Activated T-cell treated with anti-CD3 and anti-CD28 coated beads, Interleukin-2, amount 50 U/mL, for 24 hours (primary cell): Measurements from ENCODE around the gene ARHGEF33.
"Not testable (repeated sequence)": the region's sequence is repeated elsewhere in the genome, so short reads cannot be mapped to it uniquely, and the experiment has no call there.

Experiments
- DNase-seq: peaks from one replicate; pipeline ENCODE4 v3.0.0-alpha.2; 2020
- H3K27ac Mint-ChIP-seq: 2 replicates; pipeline ENCODE4 v1.8.0; 2020; ENCODE audit warnings: mild to moderate bottlenecking, mixed read lengths
- H3K27me3 Mint-ChIP-seq: 2 replicates; pipeline ENCODE4 v1.8.0; 2020; ENCODE audit warnings: mixed read lengths
- H3K36me3 Mint-ChIP-seq: 2 replicates; pipeline ENCODE4 v1.8.0; 2020; ENCODE audit warnings: low read depth, mixed read lengths
- H3K4me1 Mint-ChIP-seq: 2 replicates; pipeline ENCODE4 v1.8.0; 2020; ENCODE audit warnings: low read depth, mixed read lengths
- H3K4me3 Mint-ChIP-seq: 2 replicates; pipeline ENCODE4 v1.8.0; 2020; ENCODE audit warnings: mild to moderate bottlenecking, moderate library complexity, mixed read lengths
- H3K9me3 Mint-ChIP-seq: 2 replicates; pipeline ENCODE4 v1.8.0; 2020; ENCODE audit warnings: mixed read lengths

Gene ARHGEF33

DNA sequence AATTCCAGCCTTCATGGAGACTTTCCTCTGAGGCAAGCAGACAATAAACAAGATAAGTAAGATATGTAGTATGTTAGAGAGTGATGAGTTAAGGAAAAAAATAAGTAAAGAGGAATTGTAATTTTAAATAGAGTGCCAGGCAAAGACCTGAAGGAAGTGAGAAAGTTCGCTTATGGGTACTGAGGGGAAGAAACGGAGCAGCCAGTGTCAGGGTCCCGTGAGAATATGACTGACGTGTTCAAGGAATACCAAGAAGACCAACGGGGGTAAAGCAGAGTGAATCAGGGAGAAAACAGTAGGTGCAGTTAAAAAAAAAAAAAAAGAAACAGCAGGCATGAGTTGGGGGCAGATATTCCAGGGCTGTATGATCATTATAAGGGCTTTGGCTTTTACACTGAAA, 45.1 kb downstream of the ARHGEF33 start:
- no peak overlapping the region for H3K27ac Mint-ChIP-seq

DNA sequence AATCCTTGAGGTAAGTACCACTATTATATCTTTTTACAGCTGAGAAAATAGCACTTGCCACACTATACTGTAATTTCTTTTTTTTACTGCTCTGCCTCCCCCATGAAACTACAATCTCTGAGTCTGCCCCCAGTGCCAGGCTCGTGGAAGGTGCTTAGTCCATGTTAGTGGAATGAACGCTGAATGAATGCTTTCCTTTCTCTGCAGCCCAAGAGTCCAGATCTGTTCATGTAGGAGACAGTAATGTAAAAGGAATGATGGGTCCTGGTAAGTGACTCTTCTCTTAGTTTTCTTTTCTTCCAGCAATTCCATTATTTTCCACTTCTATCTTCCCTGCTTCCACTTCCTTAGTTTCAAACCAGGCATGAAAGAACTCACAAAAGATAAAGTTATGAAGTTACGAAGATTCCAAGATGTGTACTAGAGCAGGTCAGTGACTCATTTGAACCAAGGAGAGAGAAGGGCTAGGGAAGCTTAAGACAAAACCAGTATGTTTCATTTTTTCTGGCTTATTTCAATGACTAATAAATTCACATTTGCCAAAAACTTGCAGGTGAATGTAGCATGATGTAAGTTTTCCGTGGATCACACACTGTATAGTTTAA, 46.0 kb downstream of the ARHGEF33 start:
- no peak overlapping the region for H3K4me3 Mint-ChIP-seq
- H3K27me3 Mint-ChIP-seq, result no peaks in the 10 kb centered on the region

More for the DNA sequence above, 45.1 kb downstream of the ARHGEF33 start:
- H3K36me3 Mint-ChIP-seq, result no peaks in the 10 kb centered on the region
- H3K27me3 Mint-ChIP-seq, result no peaks in the 10 kb centered on the region
- H3K4me3 Mint-ChIP-seq, result no peak overlapping the region
- no peaks in the 10 kb centered on the region for H3K9me3 Mint-ChIP-seq
- H3K4me1 Mint-ChIP-seq, result peaks cover 8% of the 10 kb centered on the region
- DNase-seq, result no peak

DNA sequence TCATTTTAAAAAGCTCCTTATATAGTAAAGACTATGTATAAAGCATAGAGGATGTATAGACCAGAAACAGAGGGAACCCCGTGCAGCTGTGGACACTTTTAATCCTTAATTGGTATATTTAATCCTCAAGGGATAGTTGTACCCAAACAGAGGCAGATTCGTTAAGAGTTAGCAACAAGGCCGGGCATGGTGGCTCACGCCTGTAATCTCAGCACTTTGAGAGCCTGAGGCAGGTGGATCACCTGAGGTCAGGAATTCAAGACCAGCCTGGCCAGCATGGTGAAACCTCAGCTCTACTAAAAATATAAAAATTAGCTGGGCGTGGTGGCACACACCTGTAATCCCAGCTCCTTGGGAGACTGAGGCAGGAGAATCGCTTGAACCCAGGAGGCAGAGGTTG, 46.8 kb downstream of the ARHGEF33 start:
- not testable (repeated sequence) for H3K36me3 Mint-ChIP-seq, H3K27ac Mint-ChIP-seq, H3K4me1 Mint-ChIP-seq, H3K27me3 Mint-ChIP-seq, H3K9me3 Mint-ChIP-seq, H3K4me3 Mint-ChIP-seq, DNase-seq

More for the DNA sequence above, 46.0 kb downstream of the ARHGEF33 start:
- Mint-ChIP-seq H3K27ac (no peak overlapping the region), H3K36me3 (no peaks in the 10 kb centered on the region), H3K9me3 (no peaks in the 10 kb centered on the region), H3K4me1 (peaks cover 8% of the 10 kb centered on the region)
- DNase-seq, result no peak

DNA sequence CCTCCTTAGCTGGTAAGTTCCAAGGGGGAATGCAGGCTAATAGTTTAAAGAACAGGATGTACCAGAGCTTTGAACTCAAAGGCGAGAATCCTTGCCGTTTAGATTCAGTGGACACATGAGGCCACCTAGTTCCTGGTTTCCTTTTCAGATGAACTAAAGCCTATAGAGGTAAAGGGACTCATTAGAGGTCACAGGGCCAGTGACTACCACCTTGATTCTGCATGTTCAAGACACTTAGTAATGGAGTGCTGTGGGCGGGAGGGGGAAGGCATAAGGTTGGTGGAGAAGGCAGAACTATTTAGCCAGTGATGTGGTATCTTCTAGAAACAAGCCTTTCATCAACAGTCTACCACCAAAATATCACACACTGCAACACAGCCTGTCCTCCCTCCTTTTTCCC, 47.9 kb downstream of the ARHGEF33 start:
- Mint-ChIP-seq H3K36me3 (no peaks in the 10 kb centered on the region), H3K4me3 (no peak overlapping the region), H3K27ac (no peak overlapping the region), H3K4me1 (peaks cover 8% of the 10 kb centered on the region), H3K9me3 (no peaks in the 10 kb centered on the region), H3K27me3 (no peaks in the 10 kb centered on the region)
- DNase-seq, result no peak

DNA sequence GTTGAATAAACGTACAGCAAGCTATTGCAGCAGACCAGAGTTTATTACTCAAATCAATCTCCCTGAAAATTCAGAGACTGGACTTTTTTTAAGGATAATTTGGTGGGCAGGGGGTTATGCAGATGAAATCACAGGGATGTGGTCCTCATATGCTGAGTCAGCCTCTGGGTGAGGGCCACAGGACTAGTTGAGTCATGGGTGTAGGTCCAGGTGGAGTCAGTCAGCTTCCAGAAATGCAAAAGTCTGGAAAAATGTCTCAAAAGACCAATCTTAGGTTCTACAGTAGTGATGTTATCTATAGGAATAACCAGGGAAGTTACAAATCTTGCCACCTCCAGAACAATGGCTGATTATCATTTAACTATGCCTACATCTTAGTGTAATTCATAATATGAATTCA, 51.1 kb downstream of the ARHGEF33 start:
- Mint-ChIP-seq H3K27me3 (no peaks in the 10 kb centered on the region), H3K4me3 (no peak overlapping the region), H3K9me3 (no peaks in the 10 kb centered on the region), H3K4me1 (peaks cover 4% of the 10 kb centered on the region), H3K36me3 (no peaks in the 10 kb centered on the region), H3K27ac (no peak overlapping the region)
- DNase-seq, result no peak

DNA sequence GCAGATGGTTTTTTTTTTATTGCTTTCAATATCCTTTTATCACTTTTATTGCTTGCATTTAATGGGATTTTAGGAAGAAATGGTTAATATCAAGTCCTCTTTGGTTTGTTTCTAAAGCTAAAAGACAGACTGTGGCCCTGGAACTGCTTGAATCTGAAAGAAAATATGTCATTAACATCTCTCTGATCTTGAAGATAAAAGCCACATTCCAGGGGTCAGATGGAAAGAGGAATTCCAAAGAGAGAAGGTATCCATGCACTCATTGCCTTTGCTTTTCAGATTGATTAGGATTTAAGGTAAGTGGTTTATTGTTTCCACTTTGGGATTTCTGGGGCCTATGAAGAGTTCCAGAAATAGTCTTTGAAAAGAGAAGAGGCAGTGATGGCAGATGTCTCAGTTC, 54.1 kb downstream of the ARHGEF33 start:
- no peak for DNase-seq
- Mint-ChIP-seq H3K9me3 (no peaks in the 10 kb centered on the region), H3K27me3 (no peaks in the 10 kb centered on the region), H3K4me3 (no peak overlapping the region), H3K4me1 (no peaks in the 10 kb centered on the region), H3K27ac (no peak overlapping the region), H3K36me3 (no peaks in the 10 kb centered on the region)

DNA sequence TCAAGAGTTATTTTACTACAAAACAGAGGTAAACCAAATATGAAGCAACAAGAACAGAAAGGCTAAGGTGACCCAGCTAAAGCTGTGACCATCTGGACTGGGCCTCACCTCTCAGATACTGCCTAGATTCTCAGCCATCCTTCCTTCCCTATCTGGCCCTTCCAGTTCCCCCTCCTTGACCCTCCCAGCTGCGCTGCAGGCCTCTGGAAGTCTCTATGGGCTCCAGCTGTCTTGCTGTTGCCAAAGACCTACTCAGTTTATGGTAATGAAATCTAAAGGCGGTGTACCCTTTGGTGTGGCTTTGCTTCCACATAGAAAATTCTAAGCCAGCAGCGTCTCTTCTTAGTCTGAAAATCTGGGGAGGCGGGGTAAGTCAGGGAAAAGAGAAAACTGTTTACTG, 55.7 kb downstream of the ARHGEF33 start:
- no peak overlapping the region for H3K4me3 Mint-ChIP-seq
- no peaks in the 10 kb centered on the region for H3K27me3 Mint-ChIP-seq
- no peak for DNase-seq
- no peaks in the 10 kb centered on the region for H3K4me1 Mint-ChIP-seq
- no peaks in the 10 kb centered on the region for H3K36me3 Mint-ChIP-seq
- no peak overlapping the region for H3K27ac Mint-ChIP-seq
- no peaks in the 10 kb centered on the region for H3K9me3 Mint-ChIP-seq

DNA sequence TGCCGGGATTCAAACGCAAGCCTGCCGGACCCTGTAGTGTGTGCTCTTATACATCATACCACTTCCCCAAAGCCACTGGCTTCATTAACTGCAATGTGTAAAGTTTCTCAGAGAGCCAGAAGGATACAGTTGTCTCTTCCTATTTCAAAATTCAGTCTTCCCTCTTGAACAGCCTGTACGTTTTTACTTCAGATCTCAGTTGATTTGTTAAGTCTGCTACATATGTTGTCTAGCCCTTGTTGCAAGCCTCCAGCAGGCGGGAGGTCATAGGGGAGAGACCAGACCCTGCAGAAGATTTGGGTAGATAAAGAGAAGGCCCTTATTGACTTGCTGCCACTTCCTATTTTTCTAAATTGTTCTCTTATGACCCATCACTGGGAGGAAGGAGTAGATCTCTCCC, 56.2 kb downstream of the ARHGEF33 start:
- H3K27ac Mint-ChIP-seq, result no peak overlapping the region
- no peak overlapping the region for H3K4me3 Mint-ChIP-seq
- H3K36me3 Mint-ChIP-seq, result no peaks in the 10 kb centered on the region
- no peaks in the 10 kb centered on the region for H3K27me3 Mint-ChIP-seq
- no peaks in the 10 kb centered on the region for H3K9me3 Mint-ChIP-seq
- H3K4me1 Mint-ChIP-seq, result no peaks in the 10 kb centered on the region
- no peak for DNase-seq

DNA sequence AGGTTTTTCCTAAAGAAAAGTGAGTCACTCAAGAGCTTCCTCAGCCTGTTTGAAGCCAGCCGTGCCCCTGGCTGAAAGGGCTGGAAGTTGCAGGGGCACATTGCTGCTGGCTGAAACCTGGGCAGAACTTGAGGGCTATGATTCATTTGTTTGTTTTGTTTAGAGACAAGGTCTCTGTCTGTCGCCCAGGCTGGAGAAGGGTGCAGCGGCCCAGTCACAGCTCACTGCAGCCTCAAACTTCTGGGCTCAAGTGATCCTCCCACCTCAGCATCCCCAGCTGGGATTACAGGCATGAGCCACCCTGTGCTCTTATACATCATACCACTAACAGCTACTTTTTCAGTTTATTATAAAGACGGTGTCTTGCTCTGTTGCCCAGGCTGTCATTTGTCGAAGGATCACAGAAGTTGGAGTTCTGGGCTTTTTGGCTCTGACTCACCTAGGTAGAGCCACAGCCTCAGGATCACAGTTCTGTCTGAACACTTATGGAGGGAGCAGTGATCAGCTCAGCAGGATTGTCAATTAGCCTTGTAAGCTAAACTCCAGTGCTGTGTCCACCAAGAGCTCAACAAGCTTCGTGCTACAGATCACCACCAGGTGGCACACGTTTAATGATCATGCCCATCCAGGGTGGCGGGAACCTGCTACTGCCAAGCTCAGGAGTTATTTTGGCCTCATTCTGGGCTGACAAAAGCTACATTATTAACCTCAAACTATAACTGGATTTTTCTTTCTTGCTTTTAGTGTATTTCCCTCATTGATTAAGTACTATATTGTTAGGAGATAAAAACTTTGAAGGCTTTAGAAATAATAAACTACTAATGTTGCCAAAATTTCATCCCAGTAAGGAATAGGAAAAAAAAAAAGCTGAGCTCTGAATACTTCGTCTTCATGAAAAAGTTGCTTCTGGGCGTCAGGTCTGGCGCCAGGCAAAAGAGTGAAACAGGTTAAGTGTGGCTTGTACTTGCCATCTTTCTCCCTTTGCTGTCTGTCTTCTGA, 57.9 kb downstream of the ARHGEF33 start:
- H3K4me1 Mint-ChIP-seq, result no peaks in the 10 kb centered on the region
- no peak overlapping the region for H3K27ac Mint-ChIP-seq

DNA sequence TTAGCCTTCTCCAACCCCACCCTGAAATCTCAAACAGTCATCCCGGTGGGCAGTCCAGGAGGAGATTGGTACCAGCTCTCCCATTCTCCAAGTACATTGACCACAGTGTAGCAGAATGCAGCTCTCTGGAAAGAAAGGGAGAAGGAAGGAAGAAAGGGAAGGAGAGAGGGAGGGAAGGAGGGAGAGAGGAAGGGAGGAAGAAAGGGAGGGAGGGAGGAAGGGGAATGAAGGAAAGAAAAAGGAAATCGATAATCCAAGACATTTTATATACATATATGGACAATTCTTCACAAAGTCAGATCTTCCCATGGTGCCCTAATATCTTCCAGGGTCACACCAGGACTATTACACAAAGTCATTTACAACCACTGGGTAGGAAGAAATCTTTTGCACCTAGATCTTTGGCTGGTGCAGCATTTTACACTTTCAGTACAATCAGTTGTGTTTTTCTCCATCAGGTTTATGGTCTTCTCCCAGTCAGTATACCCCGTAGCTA, 58.8 kb downstream of the ARHGEF33 start:
- no peaks in the 10 kb centered on the region for H3K27me3 Mint-ChIP-seq
- no peak for DNase-seq
- H3K4me1 Mint-ChIP-seq, result no peaks in the 10 kb centered on the region
- no peaks in the 10 kb centered on the region for H3K36me3 Mint-ChIP-seq
- no peak overlapping the region for H3K27ac Mint-ChIP-seq
- H3K4me3 Mint-ChIP-seq, result no peak overlapping the region
- H3K9me3 Mint-ChIP-seq, result no peaks in the 10 kb centered on the region

More for the DNA sequence above, 57.9 kb downstream of the ARHGEF33 start:
- no peaks in the 10 kb centered on the region for H3K27me3 Mint-ChIP-seq
- no peak overlapping the region for H3K4me3 Mint-ChIP-seq
- no peaks in the 10 kb centered on the region for H3K9me3 Mint-ChIP-seq
- no peaks in the 10 kb centered on the region for H3K36me3 Mint-ChIP-seq
- peak; percentile 66 for DNase-seq

DNA sequence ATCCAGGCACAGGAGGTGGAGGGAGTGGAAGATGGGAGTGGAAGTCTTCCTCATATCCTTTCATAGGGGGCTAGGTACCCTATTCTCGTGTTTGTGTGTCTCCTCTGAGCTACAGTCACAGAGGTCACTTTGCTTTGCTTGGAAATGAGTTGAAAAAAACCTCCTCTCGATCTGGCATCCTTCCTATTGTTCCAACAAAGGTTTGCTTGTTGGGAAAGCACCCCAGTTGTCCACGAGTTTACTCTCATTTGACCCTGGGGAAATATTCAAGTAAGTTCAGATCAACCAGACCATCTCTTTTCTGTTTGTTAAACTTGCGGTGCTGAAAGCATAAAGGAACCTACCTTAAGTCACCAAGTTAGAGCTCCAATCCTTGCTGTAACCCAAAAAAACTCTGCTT, 59.3 kb downstream of the ARHGEF33 start:
- no peak overlapping the region for H3K4me3 Mint-ChIP-seq
- H3K4me1 Mint-ChIP-seq, result no peaks in the 10 kb centered on the region
- no peaks in the 10 kb centered on the region for H3K36me3 Mint-ChIP-seq
- no peaks in the 10 kb centered on the region for H3K27me3 Mint-ChIP-seq
- H3K9me3 Mint-ChIP-seq, result no peaks in the 10 kb centered on the region
- H3K27ac Mint-ChIP-seq, result no peak overlapping the region
- DNase-seq, result no peak

DNA sequence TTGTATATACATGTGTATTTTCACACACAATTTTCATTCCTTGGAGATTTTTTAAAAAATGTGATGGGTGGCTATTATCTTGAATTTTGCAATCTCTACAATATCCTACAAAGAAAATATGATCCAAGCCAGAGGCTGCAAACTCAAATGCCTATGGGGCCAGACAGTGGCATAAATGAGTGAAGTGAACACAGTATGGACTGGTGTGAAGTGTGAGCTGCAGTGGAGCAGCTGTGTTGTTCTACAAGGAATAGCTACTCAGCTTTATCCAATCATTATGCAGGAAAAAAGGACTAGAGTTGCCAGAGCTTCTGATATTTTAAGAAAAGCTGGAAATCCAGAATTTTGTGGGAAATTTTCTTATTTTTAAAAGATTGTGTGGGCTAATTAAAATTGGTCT, 62.1 kb downstream of the ARHGEF33 start:
- no peaks in the 10 kb centered on the region for H3K9me3 Mint-ChIP-seq
- no peak for DNase-seq
- H3K36me3 Mint-ChIP-seq, result no peaks in the 10 kb centered on the region
- no peak overlapping the region for H3K27ac Mint-ChIP-seq
- no peak overlapping the region for H3K4me3 Mint-ChIP-seq
- H3K4me1 Mint-ChIP-seq, result no peaks in the 10 kb centered on the region
- no peaks in the 10 kb centered on the region for H3K27me3 Mint-ChIP-seq

DNA sequence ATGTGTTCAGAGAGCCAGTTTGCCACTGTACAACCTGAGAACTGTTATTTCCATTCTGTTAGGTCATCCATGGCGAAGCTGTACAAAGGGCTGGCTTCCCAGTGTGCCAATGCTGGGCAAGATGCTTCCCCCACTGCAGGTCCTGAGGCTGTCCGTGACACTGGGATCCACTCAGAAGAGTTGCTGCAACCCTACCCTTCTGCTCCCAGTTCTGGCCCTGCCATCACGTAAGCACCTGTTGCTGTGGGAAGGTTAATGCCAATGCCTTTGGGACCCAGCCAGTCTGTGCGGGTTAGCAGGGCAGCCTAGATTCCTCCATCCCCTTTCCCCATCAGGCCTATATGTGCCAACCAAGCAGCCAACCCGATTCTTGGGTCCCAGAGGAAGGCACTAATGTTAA, 68.3 kb downstream of the ARHGEF33 start:
- H3K4me1 Mint-ChIP-seq, result peaks cover 4% of the 10 kb centered on the region
- no peak overlapping the region for H3K27ac Mint-ChIP-seq
- no peaks in the 10 kb centered on the region for H3K9me3 Mint-ChIP-seq
- H3K27me3 Mint-ChIP-seq, result peaks cover 41% of the 10 kb centered on the region
- no peak for DNase-seq
- H3K36me3 Mint-ChIP-seq, result no peaks in the 10 kb centered on the region
- no peak overlapping the region for H3K4me3 Mint-ChIP-seq

DNA sequence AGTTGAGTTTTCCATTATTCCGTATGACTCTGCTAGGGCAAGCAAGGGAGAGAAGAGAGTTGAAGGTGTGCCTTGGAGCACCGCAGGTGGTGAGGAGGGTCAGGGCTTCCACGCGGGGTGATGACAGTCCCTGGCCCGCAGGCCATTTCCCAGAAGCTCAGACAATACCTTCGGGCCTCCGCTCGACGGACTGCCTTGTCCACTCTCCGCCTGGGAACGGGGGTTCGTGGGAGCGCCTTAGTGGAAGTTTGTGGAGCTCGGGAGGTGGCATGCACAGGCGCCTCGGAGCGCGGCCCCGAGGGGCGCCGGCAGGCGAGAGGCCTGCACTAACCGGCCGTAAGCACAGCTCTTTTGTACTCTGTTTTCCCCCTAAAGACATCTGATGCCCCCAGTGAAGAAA, 69.8 kb downstream of the ARHGEF33 start:
- no peak for DNase-seq
- Mint-ChIP-seq H3K9me3 (no peaks in the 10 kb centered on the region), H3K36me3 (no peaks in the 10 kb centered on the region), H3K27ac (no peak overlapping the region), H3K4me3 (no peak overlapping the region), H3K4me1 (peaks cover 4% of the 10 kb centered on the region), H3K27me3 (peaks cover 43% of the 10 kb centered on the region)
